Upper lobe of right lung (tissue), 1 donor: ENCODE data around the gene SZT2. TPM values are rescaled to one million over a fixed set of nuclear protein-coding genes. Genes with fewer than 3 reads are reported as not detected.

Experiments used
- ATAC-seq: fragments of 200-7000 bp; cut with Tn5 transposase; one replicate; pipeline ENCODE4 v1.9.1; 2020; ENCODE audit warnings: mild to moderate bottlenecking, moderate library complexity
- DNase-seq: peaks from one replicate; pipeline ENCODE4 v3.0.0-alpha.2; 2020
- H3K27ac ChIP-seq: fragments of 200-600 bp; one replicate; pipeline ENCODE4 v1.8.0; 2022
- H3K27me3 ChIP-seq: fragments of 200-600 bp; one replicate; pipeline ENCODE4 v1.8.0; 2022; ENCODE audit warnings: mild to moderate bottlenecking
- H3K36me3 ChIP-seq: fragments of 200-600 bp; one replicate; pipeline ENCODE4 v1.8.0; 2022
- H3K4me1 ChIP-seq: fragments of 200-600 bp; one replicate; pipeline ENCODE4 v1.8.0; 2022
- H3K4me3 ChIP-seq: fragments of 200-600 bp; one replicate; pipeline ENCODE4 v1.8.0; 2022; ENCODE audit warnings: mild to moderate bottlenecking
- H3K9me3 ChIP-seq: fragments of 200-600 bp; one replicate; pipeline ENCODE4 v1.8.0; 2022
- CTCF ChIP-seq: fragments of 200-600 bp; IDR thresholded peaks from one replicate; pipeline ENCODE4 v1.8.0; 2022; ENCODE audit warnings: antibody characterized with exemption
- intact Hi-C: fragments of 100-400 bp; cut with DNase I; formaldehyde crosslinking; loops from one replicate; pipeline ENCODE4 v1.11.0; 2022
- total RNA-seq: library from RNA; stranded (reverse); fragmentation: NEBNext Ultra II Directional; extraction: Animal tissue kit (Norgen Biotek cat#: 25700); gene quantifications from one replicate; pipeline ENCODE4 v1.2.1, GENCODE V29; 2021
- donor health status: DM: no; HTN: yes; CAD: no; lungs with severe emphysema.

The SZT2 gene
- total RNA-seq, 1 donor from 2014 or later: 70.4 TPM

DNA sequence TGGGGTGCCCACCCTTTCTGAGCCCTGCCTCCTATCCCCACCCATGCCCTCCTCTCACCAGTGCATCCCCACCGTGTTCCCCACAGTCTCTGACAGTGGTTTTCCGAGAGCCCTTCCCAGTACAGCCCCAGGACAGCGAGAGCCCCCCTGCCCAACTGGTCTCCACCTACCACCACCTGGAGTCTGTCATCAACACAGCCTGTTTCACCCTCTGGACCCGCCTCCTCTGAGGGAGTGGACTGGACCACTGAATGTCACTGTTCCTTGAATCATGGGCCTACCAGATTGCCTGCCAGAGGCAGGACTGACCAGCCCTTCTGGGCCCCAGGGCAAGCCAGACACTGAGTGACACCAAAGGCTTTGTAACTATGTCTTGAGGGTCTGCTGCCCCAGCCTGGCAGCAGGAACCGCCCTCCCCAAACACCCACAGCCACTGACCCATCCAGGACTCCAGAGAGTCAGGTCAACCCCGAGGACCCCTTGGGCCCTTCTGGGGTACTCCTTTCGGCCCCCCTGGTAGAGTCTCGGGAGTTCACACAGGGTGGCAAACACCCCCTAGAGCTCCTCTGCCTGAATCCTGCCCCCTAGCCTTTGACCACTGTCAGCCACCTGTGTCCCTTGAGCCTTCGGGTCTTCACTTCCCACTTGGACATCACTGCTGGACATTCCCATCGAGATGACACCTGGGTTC is 60.7 kb downstream of the SZT2 start:
- TF ChIP-seq CTCF: no peak
- intact Hi-C loops: no loop called here
- H3K27ac ChIP-seq: no peak overlapping the region
- DNase-seq (no peak), ATAC-seq (no peak)
- peaks cover 64% of the 10 kb centered on the region for H3K36me3 ChIP-seq
- H3K4me3 ChIP-seq: no peak overlapping the region
- no peaks in the 10 kb centered on the region for H3K9me3 ChIP-seq
- no peaks in the 10 kb centered on the region for H3K27me3 ChIP-seq
- no peaks in the 10 kb centered on the region for H3K4me1 ChIP-seq

DNA sequence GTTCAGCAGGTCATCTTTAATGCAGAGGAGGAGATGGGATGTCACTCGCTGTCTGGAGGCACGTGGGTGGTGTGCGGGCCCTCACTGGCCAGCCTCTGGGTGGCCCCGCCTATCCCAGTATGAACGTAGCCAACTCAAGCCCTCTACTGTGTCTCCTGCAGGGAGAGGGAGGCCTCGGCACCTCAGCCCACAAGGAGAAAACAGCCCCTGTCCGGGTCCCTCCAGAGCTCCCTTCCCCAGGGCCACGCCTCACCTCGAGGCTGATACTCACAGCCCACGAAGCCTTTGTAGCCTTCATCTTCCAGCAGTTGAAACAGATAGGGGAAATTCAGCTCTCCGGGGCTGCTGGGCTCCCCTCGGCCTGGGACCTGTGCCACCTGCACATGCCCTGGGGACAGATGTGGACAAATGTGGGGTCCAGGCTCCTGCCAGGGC is 61.5 kb downstream of the SZT2 start:
- DNase-seq: no peak
- Histone ChIP-seq H3K36me3 (peaks cover 56% of the 10 kb centered on the region), H3K4me1 (no peaks in the 10 kb centered on the region)

DNA sequence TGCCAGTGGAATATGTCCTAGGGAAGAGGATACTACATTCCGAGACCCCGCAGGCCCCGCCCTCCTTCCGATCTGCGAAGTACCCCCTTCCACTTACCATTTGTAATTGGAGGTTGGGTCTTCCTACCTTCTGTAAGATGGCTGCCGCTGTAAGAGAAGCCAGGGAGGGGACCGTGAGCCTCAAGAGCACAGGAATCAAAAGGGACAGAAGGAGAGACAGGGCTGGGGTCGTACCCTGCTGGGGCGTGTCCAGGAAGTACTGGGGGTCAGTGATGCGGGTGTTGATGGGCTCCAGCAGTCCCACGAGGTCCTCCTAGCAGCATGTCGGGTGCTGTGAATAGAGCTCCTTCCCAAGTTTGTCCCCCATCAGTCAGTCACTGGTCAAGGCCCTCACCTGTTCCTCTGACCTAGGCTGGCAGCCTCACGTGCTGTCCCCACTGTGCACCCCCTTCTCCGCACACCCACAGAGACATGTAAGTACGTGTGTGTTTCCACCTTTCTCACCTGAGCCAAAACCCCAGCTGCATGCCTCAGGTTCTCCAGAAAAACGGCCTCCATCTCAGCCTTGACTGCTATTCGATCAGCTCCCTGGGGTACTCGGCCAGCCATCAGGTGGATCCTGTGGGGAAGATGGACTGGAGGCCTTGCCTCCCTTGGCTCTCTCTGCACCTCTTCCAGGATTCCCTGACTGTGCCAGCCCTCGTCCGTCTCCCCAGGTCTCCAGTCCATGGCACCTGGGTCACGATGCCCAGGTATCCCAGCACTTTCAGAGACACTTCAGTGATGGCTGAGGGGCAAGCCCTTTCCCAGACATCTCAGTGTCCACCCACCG is 62.2 kb downstream of the SZT2 start:
- H3K9me3 ChIP-seq: no peaks in the 10 kb centered on the region
- no peak overlapping the region for H3K4me3 ChIP-seq
- no peak for DNase-seq
- H3K36me3 ChIP-seq: peaks cover 49% of the 10 kb centered on the region
- no peak overlapping the region for H3K27ac ChIP-seq
- ATAC-seq: no peak
- no peaks in the 10 kb centered on the region for H3K27me3 ChIP-seq
- H3K4me1 ChIP-seq: no peaks in the 10 kb centered on the region
- TF ChIP-seq CTCF: no peak
- intact Hi-C loops: no loop called here

More for the DNA sequence above, 61.5 kb downstream of the SZT2 start:
- Histone ChIP-seq H3K4me3 (no peak overlapping the region), H3K27ac (no peak overlapping the region), H3K27me3 (no peaks in the 10 kb centered on the region), H3K9me3 (no peaks in the 10 kb centered on the region)
- TF ChIP-seq CTCF: no peak
- no peak for ATAC-seq
- intact Hi-C loops: no loop called here

DNA sequence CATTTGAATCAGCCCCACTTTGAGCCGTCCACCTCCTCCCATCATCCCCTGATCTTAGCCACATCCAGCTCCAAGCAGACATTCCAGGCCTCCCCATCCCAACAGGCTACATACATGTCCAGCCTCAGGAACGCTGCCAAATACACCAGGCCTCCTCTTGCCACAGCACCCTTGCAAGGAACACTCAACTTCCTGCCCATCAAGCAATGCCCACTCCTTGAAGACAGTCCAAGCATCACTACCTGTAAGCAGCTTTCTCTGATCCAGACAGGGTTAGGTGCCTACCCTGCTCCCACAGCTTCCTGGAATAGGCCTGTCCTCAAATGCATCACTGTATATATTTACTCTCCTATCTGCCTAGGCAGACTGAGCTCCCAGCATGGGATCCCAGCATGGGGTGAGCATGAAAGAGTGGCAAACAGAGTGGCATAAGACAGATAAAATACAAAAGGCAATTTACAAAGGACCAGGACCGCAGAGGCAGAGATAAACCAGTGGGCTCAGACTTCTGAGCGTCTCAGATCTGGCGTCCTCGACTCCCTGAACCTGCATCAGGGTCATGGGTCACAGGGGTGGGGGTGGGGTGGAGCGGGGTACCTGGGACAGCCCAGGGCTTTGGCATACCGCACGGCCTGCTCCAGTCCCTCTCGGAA is 63.2 kb downstream of the SZT2 start:
- H3K36me3 ChIP-seq: peaks cover 39% of the 10 kb centered on the region
- H3K4me3 ChIP-seq: peak overlapping the region; percentile 55
- intact Hi-C loops: no loop called here
- no peaks in the 10 kb centered on the region for H3K27me3 ChIP-seq
- DNase-seq (no peak), ATAC-seq (peak; percentile 6)
- H3K27ac ChIP-seq: peak overlapping the region; percentile 89
- H3K4me1 ChIP-seq: no peaks in the 10 kb centered on the region
- H3K9me3 ChIP-seq: no peaks in the 10 kb centered on the region
- TF ChIP-seq CTCF: no peak

DNA sequence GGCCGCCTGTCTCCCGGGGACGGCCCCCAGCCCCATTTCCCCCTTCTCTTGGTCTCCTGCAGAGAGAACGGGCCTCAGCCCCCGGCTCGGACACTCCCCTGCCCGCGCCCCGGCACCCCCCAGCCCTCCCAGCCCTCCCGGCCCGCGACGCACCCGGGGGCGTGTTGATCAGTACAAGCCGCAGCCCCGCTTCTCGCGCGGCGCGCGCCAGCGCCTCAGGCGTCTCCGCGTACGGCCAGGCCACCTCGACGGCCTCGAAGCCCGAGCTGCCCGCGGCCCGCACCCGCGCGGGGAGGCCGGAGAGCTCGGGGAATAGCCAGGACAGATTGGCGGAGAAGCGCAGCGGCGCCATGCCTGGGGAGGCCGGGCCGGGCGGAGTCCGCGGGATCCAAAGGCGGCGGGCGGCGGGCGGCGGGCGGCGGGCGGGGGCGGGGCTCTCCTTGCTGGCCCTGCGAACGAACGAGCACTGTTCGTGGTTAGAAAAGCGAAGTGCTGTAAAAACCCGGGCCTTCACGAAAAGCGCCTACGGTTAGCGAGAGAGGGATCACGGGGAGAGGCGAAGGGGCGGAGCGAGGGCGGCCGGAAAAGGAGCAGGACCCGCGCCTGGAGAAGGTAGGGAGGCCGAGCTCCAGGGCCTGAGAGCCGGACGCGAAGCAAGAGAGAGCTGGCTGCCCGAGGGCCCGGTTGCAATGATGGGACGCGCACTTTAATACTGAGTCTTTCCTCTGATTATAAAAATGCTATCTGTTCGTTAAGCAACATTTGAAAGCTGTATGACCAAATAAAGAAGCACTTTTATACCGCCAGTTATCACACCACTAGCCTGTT is 64.0 kb downstream of the SZT2 start, which contains the start of gene HYI:
HYI (minus strand) TSS at position 490 of the 828 bp plus-strand sequence; CDS start at position 352, 138 bp downstream.
- H3K27me3 ChIP-seq: no peaks in the 10 kb centered on the region
- H3K4me3 ChIP-seq: peak within 1 kb of the TSS; percentile 55
- H3K4me1 ChIP-seq: no peaks in the 10 kb centered on the region
- ATAC-seq (peak; percentile 86), DNase-seq (peak; percentile 95)
- H3K9me3 ChIP-seq: no peaks in the 10 kb centered on the region
- H3K27ac ChIP-seq: peak within 1 kb of the TSS; percentile 89
- no peak for TF ChIP-seq CTCF
- peaks cover 31% of the 10 kb centered on the region for H3K36me3 ChIP-seq
- intact Hi-C loops: no loop called here
